HG03039 (cell line): ENCODE measurements around the gene KCNE3.
"Not testable (repeated sequence)": the region's sequence is repeated elsewhere in the genome, so short reads cannot be mapped to it uniquely, and the experiment has no call there.

Experiments used
- ATAC-seq: cut with Tn5 transposase; IDR thresholded peaks from one replicate; pipeline ENCODE4 v1.9.1; 2021; ENCODE audit warnings: mild to moderate bottlenecking, moderate library complexity; ENCODE audit not compliant: unreplicated experiment

KCNE3 gene

DNA sequence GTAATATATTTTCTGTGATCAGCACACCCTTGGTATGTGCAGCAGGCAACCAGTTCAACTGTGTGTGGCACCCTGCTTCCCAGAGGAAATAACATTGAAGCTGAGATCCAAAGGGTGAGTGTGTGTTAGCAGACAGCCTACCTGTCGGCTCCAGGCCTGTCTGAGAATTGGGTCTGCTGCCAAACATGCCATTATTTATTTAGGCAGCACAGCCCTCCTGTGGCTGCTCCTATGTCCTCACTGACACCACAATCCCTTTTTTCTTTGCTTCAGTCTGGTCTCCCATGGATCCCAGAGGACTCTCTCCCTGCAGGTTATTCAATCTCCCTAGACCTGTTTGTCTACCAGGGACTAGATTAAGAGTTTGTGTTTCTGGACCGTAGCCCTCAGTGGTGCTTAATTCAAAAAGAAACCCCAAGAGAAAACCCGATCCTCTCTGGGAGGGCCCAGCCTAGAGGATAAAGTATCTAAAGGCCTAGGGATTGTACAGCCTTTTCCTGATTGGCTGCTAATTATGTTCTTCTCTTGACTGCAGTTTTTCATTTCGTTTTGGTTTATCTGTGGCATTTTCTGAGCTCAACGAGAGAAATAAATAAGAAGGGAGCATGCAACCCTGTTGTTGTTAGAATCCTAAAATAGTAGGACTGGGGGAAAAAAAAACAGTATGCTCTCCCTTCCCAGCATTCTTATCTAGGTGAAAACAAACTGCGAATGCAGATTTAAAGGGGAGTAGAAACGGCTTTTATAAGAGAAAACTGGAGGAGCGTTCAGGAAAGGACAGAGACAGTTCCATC is 24.1 kb downstream of the KCNE3 start:
- ATAC-seq = no peak

DNA sequence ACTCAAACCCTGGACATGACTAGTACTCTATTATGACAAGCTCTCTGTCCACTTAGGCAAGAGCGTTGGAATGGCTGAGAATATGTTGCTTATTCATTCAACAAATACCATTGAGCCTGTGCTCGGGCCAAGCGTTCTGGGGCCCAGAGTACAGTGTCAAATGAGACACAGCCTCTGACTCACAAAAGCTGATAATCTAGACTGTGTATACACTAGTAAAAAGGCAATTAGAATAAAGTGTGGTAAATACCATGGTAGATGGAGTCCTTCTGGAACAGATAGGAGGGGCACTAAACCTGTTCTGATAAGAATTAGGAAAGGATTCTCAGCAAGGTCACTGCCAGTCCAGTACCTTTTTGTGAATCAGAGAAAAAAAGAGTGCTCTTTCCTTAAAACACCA is 24.7 kb downstream of the KCNE3 start:
- ATAC-seq = no peak

DNA sequence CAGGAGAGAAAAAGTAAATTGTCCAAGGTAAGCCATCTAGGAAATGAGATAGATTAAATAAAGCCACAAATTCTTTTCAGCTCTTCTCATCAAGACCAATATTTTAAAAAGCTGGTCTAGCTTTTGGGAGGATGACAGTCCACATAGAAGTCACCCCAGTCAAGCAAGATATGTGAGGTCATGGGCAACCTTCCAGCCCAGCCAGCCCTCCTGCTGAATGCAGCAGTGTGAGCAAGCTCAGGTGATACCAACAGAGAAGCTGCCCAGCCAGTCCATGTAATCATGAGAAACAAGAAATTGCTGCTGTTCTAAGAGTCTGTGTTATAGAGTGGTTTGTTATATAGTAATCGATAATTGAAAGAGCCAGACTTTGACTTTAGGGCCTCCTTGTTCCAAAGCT is 28.7 kb downstream of the KCNE3 start:
- no peak for ATAC-seq

DNA sequence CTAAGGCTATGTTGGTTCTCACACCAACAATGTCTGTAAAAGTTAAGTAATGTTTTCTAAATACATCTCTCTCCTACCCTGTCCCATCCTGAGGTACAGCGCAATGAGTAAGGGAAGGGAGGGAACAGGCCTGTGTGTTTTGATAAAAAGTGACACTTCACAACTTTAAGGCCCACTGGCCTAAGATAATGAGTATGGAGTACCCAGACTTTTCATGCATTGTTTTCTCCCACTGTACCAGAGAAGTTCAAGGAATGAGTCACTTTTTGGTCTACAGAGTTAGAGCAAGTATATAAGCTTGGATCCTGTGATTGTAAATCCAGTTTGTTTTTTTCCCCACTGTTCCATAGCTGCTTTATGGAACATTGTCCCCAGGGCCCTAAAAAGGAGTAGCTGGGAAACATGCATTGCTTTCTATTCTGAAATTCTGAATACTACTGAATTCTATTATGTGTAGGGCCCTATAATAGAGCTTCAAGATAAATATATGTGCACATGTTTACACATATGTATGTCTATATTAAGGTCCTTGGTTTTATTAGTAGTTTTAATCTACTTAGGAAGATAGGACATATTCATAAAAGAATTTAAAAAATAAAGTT is 29.8 kb downstream of the KCNE3 start:
- ATAC-seq = no peak

DNA sequence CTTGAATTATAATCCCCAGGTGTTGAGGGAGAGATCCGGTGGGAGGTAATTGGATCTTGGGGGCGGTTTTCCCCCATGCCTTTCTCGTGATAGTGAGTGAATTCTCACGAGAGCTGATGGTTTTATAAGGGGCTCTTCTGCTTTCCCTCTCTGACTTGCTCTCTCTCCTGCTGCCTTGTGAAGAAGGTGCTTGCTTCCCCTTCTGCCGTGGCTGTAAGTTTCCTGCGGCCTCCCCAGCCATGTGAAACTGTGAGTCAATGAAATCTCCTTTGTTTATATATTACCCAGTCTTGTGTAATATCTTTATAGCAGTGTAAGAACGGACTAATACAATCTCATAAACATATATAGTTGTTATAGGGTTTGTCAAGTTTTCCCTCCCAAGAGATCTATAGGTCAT is 32.8 kb downstream of the KCNE3 start:
- ATAC-seq = no peak

DNA sequence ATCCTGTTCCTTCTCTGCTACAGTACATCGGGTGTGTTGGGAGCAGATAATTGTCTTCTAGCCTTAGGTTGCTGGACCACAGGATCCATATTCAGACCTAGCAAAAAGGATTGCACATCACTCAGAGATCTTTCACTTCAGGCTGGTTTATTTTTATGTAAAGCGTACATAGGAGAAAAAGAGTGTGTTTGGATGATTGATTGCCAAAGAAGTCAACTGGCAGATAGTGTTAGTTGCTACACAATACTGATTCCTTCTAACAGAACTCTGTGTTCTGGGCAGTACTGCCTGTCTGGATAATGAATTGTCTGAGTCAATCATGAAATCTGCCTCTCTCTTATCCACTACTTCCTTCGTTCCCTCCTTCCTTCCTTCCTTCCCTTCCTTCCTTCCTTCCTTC is 38.1 kb downstream of the KCNE3 start:
- ATAC-seq = no peak

DNA sequence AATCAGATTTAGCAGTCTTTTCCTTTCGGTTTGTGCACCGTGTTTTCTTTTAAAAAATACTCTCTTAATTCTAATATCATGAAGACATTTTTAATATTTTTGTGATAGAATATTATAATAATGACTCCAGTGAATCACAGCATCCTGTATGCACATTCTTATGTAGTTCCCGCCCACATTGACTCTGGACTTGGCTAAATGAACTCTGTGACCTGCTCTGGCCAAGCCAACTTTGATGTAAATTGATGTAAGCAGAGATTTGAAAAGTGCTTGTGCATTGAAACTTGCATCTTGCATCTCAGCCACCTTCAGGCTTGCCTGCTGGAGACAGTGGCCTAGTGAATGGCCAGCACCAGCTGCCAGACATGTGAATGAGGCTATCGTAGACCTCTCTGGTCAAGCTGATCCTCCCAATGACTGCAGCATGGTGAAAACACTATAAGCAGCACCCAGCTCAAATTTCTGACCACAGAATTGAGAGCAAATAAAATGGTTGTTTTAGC is 39.9 kb downstream of the KCNE3 start:
- ATAC-seq = no peak

DNA sequence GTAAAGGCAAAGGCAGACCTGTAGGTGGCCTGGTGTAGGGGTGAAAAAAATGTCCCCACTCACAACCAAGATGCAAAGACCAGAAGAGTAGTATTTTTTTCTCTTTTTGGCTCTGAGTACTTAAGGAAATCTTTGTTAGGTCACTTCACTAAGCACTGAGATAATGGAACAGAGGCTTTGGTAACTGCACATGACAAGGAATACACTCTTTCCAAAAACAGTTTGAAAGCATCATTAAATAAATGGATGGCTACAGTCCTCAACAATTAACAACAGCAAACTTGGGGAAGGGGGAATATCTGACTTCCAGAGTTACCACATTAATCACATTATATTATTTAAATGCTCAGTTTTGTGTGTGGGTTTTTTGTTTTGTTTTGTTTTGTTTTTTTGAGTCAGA is 42.2 kb downstream of the KCNE3 start:
- ATAC-seq = no peak

DNA sequence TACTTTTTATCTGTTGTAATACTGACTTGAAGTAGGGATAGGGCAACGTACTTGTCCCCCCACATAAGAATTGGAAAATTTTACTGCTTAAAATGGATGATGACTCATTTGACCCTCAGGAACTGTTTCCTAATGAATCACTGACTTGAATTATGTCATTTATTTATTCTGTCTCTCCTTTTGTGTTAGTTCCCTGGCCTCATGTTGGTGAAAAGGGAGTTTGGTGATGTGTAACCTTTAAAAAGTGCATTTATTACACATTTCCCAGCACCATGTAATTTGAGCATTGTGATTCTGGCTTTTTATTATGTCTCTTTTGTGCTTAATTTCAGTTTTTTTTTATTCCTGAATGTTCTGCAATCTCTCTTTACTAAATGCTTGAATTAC is 48.8 kb downstream of the KCNE3 start:
- ATAC-seq = no peak

DNA sequence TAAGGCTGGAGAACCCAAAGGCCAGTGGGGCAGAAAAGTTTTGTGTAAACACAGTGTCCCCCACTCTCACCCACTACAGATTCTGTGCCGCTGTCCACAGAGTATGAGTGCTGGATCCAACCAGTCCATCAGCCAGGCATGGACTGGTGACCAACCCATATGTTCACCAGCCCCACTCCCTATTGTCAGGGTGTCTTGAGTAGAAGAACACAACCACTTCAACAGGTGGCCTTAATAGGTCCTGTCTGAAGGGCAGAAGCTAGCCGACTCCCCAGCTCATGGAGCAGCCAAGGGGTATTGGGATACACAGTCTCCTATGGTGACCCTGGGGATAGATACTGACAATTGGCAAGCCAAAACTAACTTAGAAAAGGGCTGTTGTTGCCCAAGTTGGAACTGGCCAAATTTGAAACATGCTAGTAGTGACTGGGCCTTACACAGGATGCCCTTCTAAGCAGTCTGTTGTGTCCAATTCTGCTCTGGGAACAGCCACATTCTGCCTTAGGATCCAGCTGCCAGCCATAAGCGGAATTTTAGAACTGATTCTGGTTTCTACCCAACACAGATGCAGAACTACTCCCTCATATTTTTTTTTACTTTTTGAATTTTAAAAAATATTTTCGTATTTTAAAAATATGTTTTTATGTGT is 49.4 kb downstream of the KCNE3 start:
- no peak for ATAC-seq

DNA sequence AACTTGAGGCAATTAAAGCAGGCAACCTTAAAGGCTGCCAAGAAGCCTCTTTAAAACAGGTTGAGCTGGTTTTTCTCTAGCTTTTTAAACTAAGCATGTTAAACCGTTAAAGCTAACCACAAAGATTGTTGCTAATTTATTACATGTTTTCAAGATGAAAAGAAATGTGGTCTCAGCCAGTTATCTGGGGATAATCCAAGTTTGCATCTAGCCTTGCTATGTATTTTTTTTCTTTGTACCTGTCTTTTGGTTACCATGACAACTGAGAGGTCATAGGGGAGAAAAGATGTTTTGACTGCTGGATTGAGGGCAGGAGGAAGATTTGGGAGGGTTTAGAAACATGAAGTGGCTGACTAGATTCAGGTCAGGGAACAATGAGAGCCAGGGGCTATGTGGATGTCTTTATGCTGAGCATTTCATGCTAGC is 50.0 kb downstream of the KCNE3 start:
- ATAC-seq = no peak

DNA sequence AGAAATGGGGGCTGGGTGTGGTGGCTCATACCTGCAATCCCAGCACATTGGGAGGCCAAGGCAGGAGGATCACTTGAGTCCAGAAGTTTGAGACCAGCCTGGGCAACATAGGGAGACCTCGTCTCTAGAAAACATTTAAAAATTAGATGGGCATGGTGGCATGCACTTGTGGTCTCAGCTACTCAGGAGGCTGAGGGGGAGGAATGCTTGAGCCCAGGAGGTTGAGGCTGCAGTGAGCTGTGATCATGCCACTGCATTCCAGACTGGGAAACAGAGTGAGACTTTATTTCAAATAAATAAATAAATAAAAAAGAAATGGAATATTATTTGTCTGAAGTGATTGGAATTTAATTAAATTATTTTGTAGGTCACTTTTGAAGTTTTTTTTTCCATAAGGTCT is 50.4 kb downstream of the KCNE3 start:
- not testable (repeated sequence) for ATAC-seq

DNA sequence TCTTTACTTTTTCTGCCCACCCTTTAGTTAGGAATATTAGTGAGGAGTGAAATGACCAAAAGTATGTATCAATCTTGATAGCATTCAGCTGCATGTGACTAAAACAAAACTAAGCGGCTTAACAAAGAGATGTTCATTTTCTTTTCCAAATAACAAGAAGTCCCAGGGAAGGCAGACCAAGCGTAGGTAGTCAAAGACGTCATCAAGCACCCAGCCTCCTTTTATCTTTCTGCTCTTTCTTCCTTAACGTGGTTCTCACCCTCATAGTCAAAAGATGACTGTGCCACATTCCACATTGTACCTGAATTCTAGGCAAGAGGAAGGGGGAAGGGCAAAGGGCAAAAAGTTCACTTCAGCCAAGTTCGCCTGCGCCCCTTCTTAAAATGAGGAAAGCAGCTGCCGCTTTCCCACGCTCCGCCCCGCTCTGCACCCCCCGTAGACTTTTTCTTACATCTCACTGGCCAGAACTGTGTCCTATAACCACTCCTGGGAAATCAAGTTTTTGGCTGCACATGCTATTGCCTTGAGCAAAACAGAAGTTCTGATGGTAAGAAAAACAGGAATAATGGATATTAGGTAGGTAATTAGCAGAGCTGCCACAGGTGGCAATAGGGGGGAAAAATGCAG is 54.5 kb downstream of the KCNE3 start:
- no peak for ATAC-seq

DNA sequence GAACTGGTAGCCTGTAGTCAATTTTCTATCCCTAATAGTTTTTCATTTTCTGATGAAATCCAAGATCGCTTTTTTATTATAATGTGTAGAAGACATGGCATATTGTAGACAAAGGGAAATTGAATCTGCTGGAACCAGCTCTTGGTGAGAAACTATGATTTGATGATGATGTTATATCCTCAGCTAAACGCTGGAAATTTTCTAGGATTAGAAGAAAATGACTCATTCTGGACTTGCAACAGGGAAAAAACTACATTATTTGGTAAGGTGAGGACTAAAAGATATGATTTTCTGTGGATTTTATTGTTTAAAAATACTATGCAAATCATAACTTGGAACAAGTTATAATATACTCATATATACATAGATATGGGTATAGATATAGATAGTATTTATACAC is 55.0 kb downstream of the KCNE3 start:
- no peak for ATAC-seq

DNA sequence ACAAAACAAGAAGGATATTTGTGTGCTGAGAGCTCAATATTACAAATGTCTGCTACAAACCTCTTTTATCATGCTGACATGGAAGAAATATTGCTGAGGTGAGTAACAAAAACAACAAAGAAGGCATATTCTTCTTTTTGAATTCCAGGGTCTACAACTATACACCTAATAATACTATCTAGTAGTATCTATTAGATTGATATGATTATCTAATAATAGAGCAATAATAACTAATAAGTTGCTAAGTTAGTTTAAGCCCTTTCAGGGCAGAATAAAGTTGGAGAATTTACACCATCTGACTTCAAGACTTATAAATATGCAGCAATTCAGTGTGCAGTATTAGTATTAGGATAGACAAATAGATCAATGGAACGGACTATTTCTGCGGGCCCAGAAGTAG is 57.7 kb downstream of the KCNE3 start:
- ATAC-seq = no peak
